Measurements from ENCODE around the gene PLEKHN1.
"Not testable (repeated sequence)": the region's sequence is repeated elsewhere in the genome, so short reads cannot be mapped to it uniquely, and the experiment has no call there.

Gene PLEKHN1

GRCh38 chr1:943545-944340 lies 22.5 kb upstream of the PLEKHN1 start:
- no peak for DNase-seq (ENCODE audit: low spot score)

- no peak for DNase-seq (ENCODE audit: low spot score)
Measured at GRCh38 chr1:944341-945325, 21.6 kb upstream of the PLEKHN1 start.

GRCh38 chr1:945688-946556 lies 20.4 kb upstream of the PLEKHN1 start:
- DNase-seq (ENCODE audit: low spot score) = no peak

GRCh38 chr1:946811-947210 lies 19.5 kb upstream of the PLEKHN1 start:
- not testable (repeated sequence) for DNase-seq (ENCODE audit: low spot score)

- DNase-seq (ENCODE audit: low spot score) = no peak
Measured at GRCh38 chr1:947958-948357, 18.3 kb upstream of the PLEKHN1 start.

GRCh38 chr1:950268-950667 lies 16.0 kb upstream of the PLEKHN1 start:
- DNase-seq (ENCODE audit: low spot score) = no peak

GRCh38 chr1:950881-951280 lies 15.4 kb upstream of the PLEKHN1 start:
- no peak for DNase-seq (ENCODE audit: low spot score)

- DNase-seq (ENCODE audit: low spot score) = no peak
Measured at GRCh38 chr1:951364-951763, 14.9 kb upstream of the PLEKHN1 start.

GRCh38 chr1:952201-952600 lies 14.1 kb upstream of the PLEKHN1 start:
- no peak for DNase-seq (ENCODE audit: low spot score)

GRCh38 chr1:952603-953002 lies 13.7 kb upstream of the PLEKHN1 start:
- DNase-seq (ENCODE audit: low spot score) = no peak

GRCh38 chr1:953524-954320 lies 12.6 kb upstream of the PLEKHN1 start:
- DNase-seq (ENCODE audit: low spot score) = no peak

- DNase-seq (ENCODE audit: low spot score) = no peak
Measured at GRCh38 chr1:954927-955326, 11.4 kb upstream of the PLEKHN1 start.

GRCh38 chr1:955474-955873 lies 10.8 kb upstream of the PLEKHN1 start:
- DNase-seq (ENCODE audit: low spot score) = no peak

GRCh38 chr1:956636-957035 lies 9.6 kb upstream of the PLEKHN1 start:
- DNase-seq (ENCODE audit: low spot score) = no peak

- DNase-seq (ENCODE audit: low spot score) = peak; percentile 80
Measured at GRCh38 chr1:958823-959730, 7.2 kb upstream of the PLEKHN1 start, which contains the start of gene NOC2L. Gene NOC2L (minus strand): TSS chr1:959256. CDS start chr1:959240, 16 bp downstream.

- no peak for DNase-seq (ENCODE audit: low spot score)
Measured at GRCh38 chr1:959731-960362, 6.4 kb upstream of the PLEKHN1 start.

- DNase-seq (ENCODE audit: low spot score) = peak; percentile 33
Measured at GRCh38 chr1:960363-961131, 5.7 kb upstream of the PLEKHN1 start, which contains the start of gene KLHL17. Gene KLHL17 (plus strand): TSS chr1:960584. CDS start chr1:960694, 110 bp downstream.

- DNase-seq (ENCODE audit: low spot score) = no peak
Measured at GRCh38 chr1:961132-961669, 5.1 kb upstream of the PLEKHN1 start.
